ENCODE measurements around the gene MGMT.

GRCh38 chr10:129796710-129797420 lies 329.8 kb downstream of the MGMT start:
- TF ChIP-seq ZNF274 (IDR thresholded peaks at IDR 0.05; ENCODE audit: low read depth, low read length) (no peak), YY1 (IDR thresholded peaks at IDR 0.05; ENCODE audit: insufficient read depth, insufficient read length) (no peak)
